HepG2 (cell line): ENCODE data around the gene RBL1. TPM values are rescaled to one million over a fixed set of nuclear protein-coding genes. Genes with fewer than 3 reads are reported as not detected.

Experiments
- ATAC-seq: fragments of 200-7000 bp; cut with Tn5 transposase; 3 replicates; pipeline ENCODE4 v1.9.1; 2020; ENCODE audit warnings: mild to moderate bottlenecking, moderate library complexity
- BruUV-seq: library from RNA; stranded (reverse); fragments of 400-500 nt; replicated peaks from 2 replicates; lab custom pipeline; 2021; lab: Mats Ljungman, UMichigan
- CTCF ChIA-PET: fragments of 300-600 bp; formaldehyde crosslinking; extraction: SDS; loops from one replicate; lab custom pipeline; 2021; ENCODE audit warnings: low total read pairs, inconsistent platforms, low intra/inter-chr PET ratio; lab: Yijun Ruan, JAX
- POLR2A ChIA-PET: fragments of 350-600 bp; sonication (Branson Sonifier 250); formaldehyde crosslinking; loops from one replicate; lab custom pipeline; 2020; ENCODE audit warnings: antibody characterized with exemption, inconsistent platforms; lab: Yijun Ruan, JAX
- DNase-seq: peaks from one replicate; pipeline ENCODE4 v3.0.0-alpha.2; 2015; ENCODE audit warnings: low spot score
- FAIRE-seq: peaks from 3 replicates; lab custom pipeline; 2011; peaks lifted over from hg19 to GRCh38; lab: Jason Lieb, UNC
- H2AFZ ChIP-seq: one replicate; pipeline ENCODE4 v1.6.1; 2011; ENCODE audit warnings: low read length, inconsistent platforms
- H3K27ac ChIP-seq: fragments of 300-600 bp; 3 replicates; pipeline ENCODE4 v1.8.0; 2011; ENCODE audit warnings: mixed run types, mild to moderate bottlenecking, mixed read lengths, low read length, inconsistent platforms; ENCODE audit not compliant: insufficient read depth; ENCODE audit errors: extremely low read length
- H3K27me3 ChIP-seq, 2 experiments: fragments of 200-600 bp in 1 of 2; 2 replicates in 1 of 2; 3 replicates in 1 of 2; pipeline versions ENCODE4 v1.6.0 to v1.8.0; 2011; ENCODE audit warnings: low read length in 2 of 2, mild to moderate bottlenecking in 2 of 2, moderate library complexity in 2 of 2, inconsistent platforms in 1 of 2; ENCODE audit not compliant: insufficient read depth in 2 of 2, control insufficient read depth in 1 of 2
- H3K36me3 ChIP-seq, 2 experiments: fragments of 200-600 bp in 1 of 2; replicated peaks in 1 of 2; 2 replicates in 1 of 2; 3 replicates in 1 of 2; pipeline versions ENCODE4 v1.5.1 to v1.8.0; 2011; ENCODE audit warnings: low read length in 2 of 2, inconsistent platforms in 1 of 2; ENCODE audit not compliant: insufficient read depth in 2 of 2, control insufficient read depth in 1 of 2
- H3K4me1 ChIP-seq: 2 replicates; pipeline ENCODE4 v1.5.1; 2012; ENCODE audit warnings: low read length, inconsistent platforms; ENCODE audit not compliant: insufficient read depth
- H3K4me2 ChIP-seq: 2 replicates; pipeline ENCODE4 v1.6.0; 2011; ENCODE audit warnings: low read depth, low read length, inconsistent platforms
- H3K4me3 ChIP-seq, 3 experiments: fragments of 200-600 bp in 1 of 3; sonication (generic), shearing (Covaris generic) in 1 of 3; replicated peaks in 1 of 3; 2 replicates each; pipeline ENCODE4 v1.5.1; 2011 to 2016; ENCODE audit warnings: low read length in 3 of 3, inconsistent platforms in 2 of 3, low read depth in 2 of 3, mild to moderate bottlenecking in 2 of 3, control low read depth in 1 of 3, mixed read lengths in 1 of 3; ENCODE audit not compliant: insufficient read depth in 1 of 3
- H3K79me2 ChIP-seq: one replicate; pipeline ENCODE4 v1.6.1; 2011; ENCODE audit warnings: low read length, inconsistent platforms; ENCODE audit not compliant: insufficient read depth
- H3K9ac ChIP-seq: 2 replicates; pipeline ENCODE4 v1.6.0; 2011; ENCODE audit warnings: mild to moderate bottlenecking, low read depth, low read length, inconsistent platforms; ENCODE audit not compliant: insufficient read depth
- H3K9me3 ChIP-seq: 2 replicates; pipeline ENCODE4 v1.5.1; 2012; ENCODE audit warnings: mild to moderate bottlenecking, low read length
- H4K20me1 ChIP-seq: 2 replicates; pipeline ENCODE4 v1.6.0; 2011; ENCODE audit warnings: inconsistent platforms, mild to moderate bottlenecking, low read length, moderate library complexity; ENCODE audit not compliant: insufficient read depth
- ATF1 ChIP-seq: IDR thresholded peaks from 2 replicates; pipeline ENCODE4 v1.6.1; 2016; ENCODE audit warnings: mild to moderate bottlenecking, control low read depth
- CEBPB ChIP-seq: IDR thresholded peaks from 2 replicates; pipeline ENCODE4 v1.6.1; 2011; ENCODE audit warnings: low read depth, low read length, improper control_type of control experiment, borderline replicate concordance
- CEBPG ChIP-seq: IDR thresholded peaks from 2 replicates; pipeline ENCODE4 v1.6.1; 2016
- SIX4 ChIP-seq: sonication (generic); formaldehyde crosslinking; IDR thresholded peaks from 2 replicates; pipeline ENCODE4 v1.4.0; 2020; ENCODE audit warnings: missing genetic modification reagents
- WIZ ChIP-seq: sonication (generic); formaldehyde crosslinking; IDR thresholded peaks from 2 replicates; pipeline ENCODE4 v1.5.1; 2020; ENCODE audit warnings: mild to moderate bottlenecking, missing genetic modification reagents
- whole genome bisulfite sequencing: methylation state at CpG from one replicate; pipeline ENCODE4 v1.1.6; 2017; ENCODE audit warnings: low lambda C conversion rate; 5-methylcytosine and 5-hydroxymethylcytosine counted together
- in situ Hi-C: cut with HindIII; loops from 2 replicates; pipeline ENCODE4 v1.10.0; 2017; ENCODE audit warnings: low pct_unique_long_range_greater_than_20kb; ENCODE audit not compliant: extremely low pct_ligation_motif_present
- intact Hi-C: fragments of 100-400 bp; cut with micrococcal nuclease; formaldehyde crosslinking; loops from one replicate; pipeline ENCODE4 v1.10.0; 2022; ENCODE audit not compliant: unreplicated experiment
- polyA plus RNA-seq, 8 experiments: library from polyadenylated mRNA; depleted of rRNA in 3 of 8; stranded (reverse) in 7 of 8; unstranded in 1 of 8; fragments of >200 nt; fragmentation: Illumina TruSeq in 4 of 8; extraction: Trizol in 4 of 8; gene quantifications; 2 replicates each; pipeline versions ENCODE4 v1.2.1 to v1.2.3, GENCODE V29; 2011 to 2016; ENCODE audit warnings: low read depth in 4 of 8, missing spikeins in 1 of 8, mixed read lengths in 1 of 8; ENCODE audit not compliant: insufficient read depth in 1 of 8
- total RNA-seq, 5 experiments: library from RNA; depleted of rRNA; stranded (reverse); fragments of >200 nt; fragmentation: Illumina TruSeq; extraction: Trizol; gene quantifications; 2 replicates each; pipeline ENCODE4 v1.2.3, GENCODE V29; 2016; ENCODE audit warnings: low read depth in 1 of 5
- TF ChIP-seq, protein P1 (sequence below): IDR thresholded peaks from 2 replicates; pipeline ENCODE4 v1.6.1; 2012; ENCODE audit warnings: inconsistent platforms
- TF ChIP-seq, protein P2 (sequence below): sonication (generic); formaldehyde crosslinking; IDR thresholded peaks from 2 replicates; pipeline ENCODE4 v1.4.0; 2020; ENCODE audit warnings: missing genetic modification reagents
- TF ChIP-seq, protein P3 (sequence below): sonication (generic); formaldehyde crosslinking; IDR thresholded peaks from 2 replicates; pipeline ENCODE4 v1.5.0; 2020; ENCODE audit warnings: missing genetic modification reagents
- TF ChIP-seq, protein P4 (sequence below): sonication (generic); formaldehyde crosslinking; IDR thresholded peaks from 2 replicates; pipeline ENCODE4 v1.4.0; 2020; ENCODE audit warnings: missing genetic modification reagents
- TF ChIP-seq, protein P5 (sequence below): fragments of 450-650 bp; IDR thresholded peaks from 2 replicates; pipeline ENCODE4 v1.6.1; 2017; ENCODE audit warnings: mild to moderate bottlenecking

RBL1 gene
- total and polyA plus RNA-seq, 2 of the 13 experiments (the other 11 are each of a cell fraction or from before 2014, with no cell fraction given), result 6.0 to 27.5 TPM

DNA sequence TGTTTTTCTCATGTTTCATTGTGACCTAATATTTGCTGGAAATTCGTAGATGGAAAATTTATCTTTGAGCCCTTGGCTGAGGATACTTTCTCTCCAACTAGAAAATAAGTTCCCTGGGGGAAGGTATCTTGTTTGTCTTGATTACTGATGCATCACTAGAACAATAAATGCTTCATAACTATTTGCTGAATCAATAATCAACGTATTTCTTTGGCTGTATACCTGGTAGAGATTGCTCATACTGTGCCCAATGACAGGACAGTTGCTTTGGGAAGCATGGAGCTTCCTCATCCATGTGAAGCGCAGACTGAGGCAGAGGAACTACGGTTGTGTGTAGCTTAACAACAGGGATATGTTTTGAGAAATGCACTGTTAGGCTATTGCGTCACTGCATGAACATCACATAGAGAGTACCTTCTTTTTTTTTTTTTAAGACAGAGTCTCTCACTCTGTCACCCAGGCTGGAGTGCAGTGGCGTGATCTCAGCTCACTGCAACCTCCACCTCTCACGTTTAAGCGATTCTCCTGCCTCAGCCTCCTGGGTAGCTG is 49.1 kb upstream of the RBL1 start:
- Histone ChIP-seq H3K9me3 (no peaks in the 10 kb centered on the region), H3K9ac (no peak overlapping the region), H3K4me2 (no peak overlapping the region), H4K20me1 (no peaks in the 10 kb centered on the region)
- BruUV-seq, result no TSS peak
- TF ChIP-seq, protein P1, sequence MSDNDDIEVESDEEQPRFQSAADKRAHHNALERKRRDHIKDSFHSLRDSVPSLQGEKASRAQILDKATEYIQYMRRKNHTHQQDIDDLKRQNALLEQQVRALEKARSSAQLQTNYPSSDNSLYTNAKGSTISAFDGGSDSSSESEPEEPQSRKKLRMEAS, result no peak
- TF ChIP-seq CEBPB (peak; percentile 89), CEBPG (CRISPR knock-in tag) (peak; percentile 58)
- TF ChIP-seq, protein P2, sequence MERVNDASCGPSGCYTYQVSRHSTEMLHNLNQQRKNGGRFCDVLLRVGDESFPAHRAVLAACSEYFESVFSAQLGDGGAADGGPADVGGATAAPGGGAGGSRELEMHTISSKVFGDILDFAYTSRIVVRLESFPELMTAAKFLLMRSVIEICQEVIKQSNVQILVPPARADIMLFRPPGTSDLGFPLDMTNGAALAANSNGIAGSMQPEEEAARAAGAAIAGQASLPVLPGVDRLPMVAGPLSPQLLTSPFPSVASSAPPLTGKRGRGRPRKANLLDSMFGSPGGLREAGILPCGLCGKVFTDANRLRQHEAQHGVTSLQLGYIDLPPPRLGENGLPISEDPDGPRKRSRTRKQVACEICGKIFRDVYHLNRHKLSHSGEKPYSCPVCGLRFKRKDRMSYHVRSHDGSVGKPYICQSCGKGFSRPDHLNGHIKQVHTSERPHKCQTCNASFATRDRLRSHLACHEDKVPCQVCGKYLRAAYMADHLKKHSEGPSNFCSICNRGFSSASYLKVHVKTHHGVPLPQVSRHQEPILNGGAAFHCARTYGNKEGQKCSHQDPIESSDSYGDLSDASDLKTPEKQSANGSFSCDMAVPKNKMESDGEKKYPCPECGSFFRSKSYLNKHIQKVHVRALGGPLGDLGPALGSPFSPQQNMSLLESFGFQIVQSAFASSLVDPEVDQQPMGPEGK (CRISPR knock-in tag), result no peak
- TF ChIP-seq, all 625 proteins: peak for 2
- Histone ChIP-seq H3K27ac (no peak overlapping the region), H3K4me1 (no peaks in the 10 kb centered on the region; the same call in 1 of the 2 replicates), H3K27me3 (no peaks in the 10 kb centered on the region), H3K36me3 (no peaks in the 10 kb centered on the region), H2AFZ (no peak overlapping the region), H3K4me3 (no peak overlapping the region), H3K79me2 (no peaks in the 10 kb centered on the region)
- no peak for ATAC-seq
- ChIA-PET POLR2A (no interaction called here), CTCF (no interaction called here)
- WGBS, result 78% methylated on average over 8 of the region's 8 CpGs
- in situ Hi-C loops (no loop called here), intact Hi-C loops (no loop called here)
- FAIRE-seq, result no peak
- DNase-seq, result no peak

DNA sequence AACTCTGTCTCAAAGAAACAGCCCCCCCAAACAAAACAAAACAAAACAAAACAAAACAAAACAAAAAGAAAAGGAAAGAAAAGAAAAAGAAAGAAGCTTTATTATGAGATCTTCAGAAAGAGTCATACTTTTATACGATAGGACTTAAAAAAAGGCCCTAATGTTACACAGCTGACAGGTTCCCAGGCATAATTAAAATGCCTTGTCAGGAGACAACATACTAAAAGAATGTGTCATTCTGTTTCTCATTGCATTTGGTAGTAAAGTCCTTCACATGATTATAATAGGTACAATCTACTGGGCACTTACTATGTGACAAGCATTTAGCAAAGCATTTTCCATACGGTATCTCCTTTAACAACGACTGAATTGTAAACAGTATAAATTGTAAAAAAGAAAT is 46.9 kb upstream of the RBL1 start:
- no TSS peak for BruUV-seq
- WGBS, result 88% methylated on average over 3 of the region's 3 CpGs
- POLR2A ChIA-PET, result no interaction called here
- Histone ChIP-seq H3K4me3 (no peak overlapping the region), H3K4me1 (no peaks in the 10 kb centered on the region; the same call in 1 of the 2 replicates), H4K20me1 (no peaks in the 10 kb centered on the region), H3K9me3 (no peaks in the 10 kb centered on the region), H3K9ac (no peak overlapping the region), H3K27me3 (no peaks in the 10 kb centered on the region), H2AFZ (no peak overlapping the region), H3K36me3 (no peaks in the 10 kb centered on the region), H3K27ac (no peak overlapping the region), H3K4me2 (no peak overlapping the region), H3K79me2 (no peaks in the 10 kb centered on the region)
- in situ Hi-C loops, result no loop called here
- CTCF ChIA-PET, result no interaction called here
- intact Hi-C loops, result no loop called here
- no peak for ATAC-seq
- FAIRE-seq, result no peak
- no peak for DNase-seq
- TF ChIP-seq, protein P3, sequence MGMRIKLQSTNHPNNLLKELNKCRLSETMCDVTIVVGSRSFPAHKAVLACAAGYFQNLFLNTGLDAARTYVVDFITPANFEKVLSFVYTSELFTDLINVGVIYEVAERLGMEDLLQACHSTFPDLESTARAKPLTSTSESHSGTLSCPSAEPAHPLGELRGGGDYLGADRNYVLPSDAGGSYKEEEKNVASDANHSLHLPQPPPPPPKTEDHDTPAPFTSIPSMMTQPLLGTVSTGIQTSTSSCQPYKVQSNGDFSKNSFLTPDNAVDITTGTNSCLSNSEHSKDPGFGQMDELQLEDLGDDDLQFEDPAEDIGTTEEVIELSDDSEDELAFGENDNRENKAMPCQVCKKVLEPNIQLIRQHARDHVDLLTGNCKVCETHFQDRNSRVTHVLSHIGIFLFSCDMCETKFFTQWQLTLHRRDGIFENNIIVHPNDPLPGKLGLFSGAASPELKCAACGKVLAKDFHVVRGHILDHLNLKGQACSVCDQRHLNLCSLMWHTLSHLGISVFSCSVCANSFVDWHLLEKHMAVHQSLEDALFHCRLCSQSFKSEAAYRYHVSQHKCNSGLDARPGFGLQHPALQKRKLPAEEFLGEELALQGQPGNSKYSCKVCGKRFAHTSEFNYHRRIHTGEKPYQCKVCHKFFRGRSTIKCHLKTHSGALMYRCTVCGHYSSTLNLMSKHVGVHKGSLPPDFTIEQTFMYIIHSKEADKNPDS (CRISPR knock-in tag), result no peak
- no peak for TF ChIP-seq SIX4 (CRISPR knock-in tag)
- TF ChIP-seq, protein P4, sequence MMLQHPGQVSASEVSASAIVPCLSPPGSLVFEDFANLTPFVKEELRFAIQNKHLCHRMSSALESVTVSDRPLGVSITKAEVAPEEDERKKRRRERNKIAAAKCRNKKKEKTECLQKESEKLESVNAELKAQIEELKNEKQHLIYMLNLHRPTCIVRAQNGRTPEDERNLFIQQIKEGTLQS (CRISPR knock-in tag), result no peak
- TF ChIP-seq ATF1 (CRISPR knock-in tag), result no peak
- TF ChIP-seq WIZ (CRISPR knock-in tag), result no peak
- TF ChIP-seq, protein P5, sequence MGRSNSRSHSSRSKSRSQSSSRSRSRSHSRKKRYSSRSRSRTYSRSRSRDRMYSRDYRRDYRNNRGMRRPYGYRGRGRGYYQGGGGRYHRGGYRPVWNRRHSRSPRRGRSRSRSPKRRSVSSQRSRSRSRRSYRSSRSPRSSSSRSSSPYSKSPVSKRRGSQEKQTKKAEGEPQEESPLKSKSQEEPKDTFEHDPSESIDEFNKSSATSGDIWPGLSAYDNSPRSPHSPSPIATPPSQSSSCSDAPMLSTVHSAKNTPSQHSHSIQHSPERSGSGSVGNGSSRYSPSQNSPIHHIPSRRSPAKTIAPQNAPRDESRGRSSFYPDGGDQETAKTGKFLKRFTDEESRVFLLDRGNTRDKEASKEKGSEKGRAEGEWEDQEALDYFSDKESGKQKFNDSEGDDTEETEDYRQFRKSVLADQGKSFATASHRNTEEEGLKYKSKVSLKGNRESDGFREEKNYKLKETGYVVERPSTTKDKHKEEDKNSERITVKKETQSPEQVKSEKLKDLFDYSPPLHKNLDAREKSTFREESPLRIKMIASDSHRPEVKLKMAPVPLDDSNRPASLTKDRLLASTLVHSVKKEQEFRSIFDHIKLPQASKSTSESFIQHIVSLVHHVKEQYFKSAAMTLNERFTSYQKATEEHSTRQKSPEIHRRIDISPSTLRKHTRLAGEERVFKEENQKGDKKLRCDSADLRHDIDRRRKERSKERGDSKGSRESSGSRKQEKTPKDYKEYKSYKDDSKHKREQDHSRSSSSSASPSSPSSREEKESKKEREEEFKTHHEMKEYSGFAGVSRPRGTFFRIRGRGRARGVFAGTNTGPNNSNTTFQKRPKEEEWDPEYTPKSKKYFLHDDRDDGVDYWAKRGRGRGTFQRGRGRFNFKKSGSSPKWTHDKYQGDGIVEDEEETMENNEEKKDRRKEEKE, result no peak
